PC-3 (cell line): ENCODE results near the gene PLEKHB2.

Experiments used
- CTCF ChIP-seq: fragments of 300-600 bp; sonication (generic); conservative IDR thresholded peaks from 2 replicates; pipeline ENCODE4 v1.5.1; 2017; ENCODE audit warnings: antibody characterized with exemption, low read depth, mild to moderate bottlenecking, low read length
- EZH2 ChIP-seq: fragments of 300-600 bp; sonication (generic); IDR thresholded peaks from one replicate; pipeline ENCODE4 v1.6.1; 2017; ENCODE audit warnings: antibody characterized with exemption, mild to moderate bottlenecking, low read length; ENCODE audit not compliant: unreplicated experiment
- EZH2phosphoT487 ChIP-seq: fragments of 300-600 bp; sonication (generic); IDR thresholded peaks from 2 replicates; pipeline ENCODE4 v1.6.1; 2018; ENCODE audit warnings: mild to moderate bottlenecking, antibody characterized with exemption, low read length, borderline replicate concordance

GRCh38 chr2:131104487-131105155 is 515 bp upstream of the PLEKHB2 start:
- no peak; the same call in 1 of the 2 replicates for TF ChIP-seq CTCF
- no peak for TF ChIP-seq EZH2
- no peak for TF ChIP-seq EZH2phosphoT487
